GM12878 (cell line): ENCODE data around the gene CYP2J2. TPM values are rescaled to one million over a fixed set of nuclear protein-coding genes. Genes with fewer than 3 reads are reported as not detected.
"Not testable (repeated sequence)": the region's sequence is repeated elsewhere in the genome, so short reads cannot be mapped to it uniquely, and the experiment has no call there.

Source experiments
- ATAC-seq: fragments of 200-7000 bp; cut with Tn5 transposase; 3 replicates; pipeline ENCODE4 v1.9.1; 2020; ENCODE audit warnings: mild to moderate bottlenecking, moderate library complexity
- BruUV-seq: library from RNA; stranded (reverse); fragments of 400-500 nt; replicated peaks from 2 replicates; lab custom pipeline; 2021; lab: Mats Ljungman, UMichigan
- CTCF ChIA-PET: fragments of 300-600 bp; sonication (Branson Sonifier 250); formaldehyde crosslinking; extraction: SDS; loops from one replicate; lab custom pipeline; 2021; ENCODE audit warnings: inconsistent platforms; lab: Yijun Ruan, JAX
- POLR2A ChIA-PET: fragments of 350-600 bp; formaldehyde crosslinking; extraction: SDS; loops from one replicate; lab custom pipeline; 2021; ENCODE audit warnings: inconsistent platforms; lab: Charles Lee
- RAD21 ChIA-PET: fragments of 300-600 bp; sonication (Branson Sonifier 250); formaldehyde crosslinking; loops from one replicate; lab custom pipeline; 2023; ENCODE audit warnings: antibody characterized with exemption; ENCODE audit not compliant: unreplicated experiment; lab: Charles Lee
- SMC1A ChIA-PET: fragments of 300-600 bp; sonication (Branson Sonifier 250); formaldehyde crosslinking; loops from one replicate; lab custom pipeline; 2023; ENCODE audit not compliant: unreplicated experiment, uncharacterized antibody; lab: Charles Lee
- DNase-seq: peaks from one replicate; pipeline ENCODE4 v3.0.0-alpha.2; 2011; ENCODE audit warnings: low read depth, low spot score
- FAIRE-seq: peaks from 3 replicates; lab custom pipeline; 2011; peaks lifted over from hg19 to GRCh38; lab: Jason Lieb, UNC
- H2AFZ ChIP-seq: 2 replicates; pipeline ENCODE4 v1.6.0; 2011; ENCODE audit warnings: low read depth, low read length, control low read depth; ENCODE audit not compliant: control insufficient read depth
- H3K27ac ChIP-seq: 2 replicates; pipeline ENCODE4 v1.5.1; 2011; ENCODE audit warnings: control low read depth; ENCODE audit not compliant: control insufficient read depth, insufficient read depth
- H3K27me3 ChIP-seq, 2 experiments: replicated peaks in 1 of 2; 2 replicates each; pipeline versions ENCODE4 v1.6.0 to v1.6.1; 2011; ENCODE audit warnings: low read length in 1 of 2; ENCODE audit not compliant: control insufficient read depth in 2 of 2, insufficient read depth in 2 of 2
- H3K36me3 ChIP-seq, 2 experiments: 2 replicates each; pipeline ENCODE4 v1.5.1; 2011; ENCODE audit warnings: low read length in 1 of 2; ENCODE audit not compliant: control insufficient read depth in 2 of 2, insufficient read depth in 2 of 2
- H3K4me1 ChIP-seq: 2 replicates; pipeline ENCODE4 v1.6.1; 2011; ENCODE audit warnings: mild to moderate bottlenecking, low read length, moderate library complexity, mixed read lengths; ENCODE audit not compliant: control insufficient read depth, insufficient read depth
- H3K4me2 ChIP-seq: 2 replicates; pipeline ENCODE4 v1.6.0; 2011; ENCODE audit warnings: control low read depth; ENCODE audit not compliant: control insufficient read depth, insufficient read depth
- H3K4me3 ChIP-seq: fragments of 200-600 bp; sonication (generic); 2 replicates; pipeline ENCODE4 v1.5.1; 2016
- H3K79me2 ChIP-seq: 2 replicates; pipeline ENCODE4 v1.6.0; 2011; ENCODE audit warnings: low read length; ENCODE audit not compliant: control insufficient read depth, insufficient read depth
- H3K9ac ChIP-seq: 2 replicates; pipeline ENCODE4 v1.8.0; 2011; ENCODE audit warnings: low read length, control low read depth, mixed read lengths; ENCODE audit not compliant: control insufficient read depth, insufficient read depth
- H3K9me3 ChIP-seq: replicated peaks from 3 replicates; pipeline ENCODE4 v1.5.1; 2011; ENCODE audit warnings: mild to moderate bottlenecking, low read length; ENCODE audit not compliant: control insufficient read depth, insufficient read depth
- H4K20me1 ChIP-seq: 2 replicates; pipeline ENCODE4 v1.6.0; 2011; ENCODE audit not compliant: control insufficient read depth, insufficient read depth
- BACH1 ChIP-seq: fragments of 450-650 bp; IDR thresholded peaks from 2 replicates; pipeline ENCODE4 v1.6.1; 2017; ENCODE audit warnings: mild to moderate bottlenecking, borderline replicate concordance
- CHD1 ChIP-seq: IDR thresholded peaks from 2 replicates; pipeline ENCODE4 v1.6.1; 2012; ENCODE audit warnings: low read depth, low read length, improper control_type of control experiment
- EP300 ChIP-seq, 2 experiments: fragments of 150-350 bp in 1 of 2; IDR thresholded peaks; 2 replicates each; pipeline ENCODE4 v1.6.1; 2011 to 2012; ENCODE audit warnings: low read depth in 2 of 2, low read length in 2 of 2, borderline replicate concordance in 1 of 2, improper control_type of control experiment in 1 of 2, inconsistent platforms in 1 of 2; ENCODE audit not compliant: control insufficient read depth in 1 of 2
- HCFC1 ChIP-seq: fragments of 150-350 bp; IDR thresholded peaks from 2 replicates; pipeline ENCODE4 v1.6.1; 2014; ENCODE audit warnings: low read length
- IKZF1 ChIP-seq: fragments of 450-650 bp; conservative IDR thresholded peaks from 2 replicates; pipeline ENCODE4 v1.6.1; 2017; ENCODE audit warnings: antibody characterized with exemption, mild to moderate bottlenecking
- NBN ChIP-seq: fragments of 450-650 bp; IDR thresholded peaks from 2 replicates; pipeline ENCODE4 v1.6.1; 2016
- RAD21 ChIP-seq: IDR thresholded peaks from 2 replicates; pipeline ENCODE4 v1.6.1; 2011; ENCODE audit warnings: mild to moderate bottlenecking, low read depth, low read length, moderate library complexity; ENCODE audit not compliant: insufficient read depth
- SP1 ChIP-seq: IDR thresholded peaks from one replicate; pipeline ENCODE4 v1.6.1; 2011; ENCODE audit warnings: low read depth, low read length
- SPI1 ChIP-seq: IDR thresholded peaks from 2 replicates; pipeline ENCODE4 v1.6.1; 2011; ENCODE audit warnings: low read depth, mild to moderate bottlenecking, low read length, moderate library complexity, borderline replicate concordance; ENCODE audit not compliant: insufficient read depth
- TBL1XR1 ChIP-seq: IDR thresholded peaks from 2 replicates; pipeline ENCODE4 v1.6.1; 2012; ENCODE audit warnings: low read depth, low read length, improper control_type of control experiment
- WRNIP1 ChIP-seq: IDR thresholded peaks from 2 replicates; pipeline ENCODE4 v1.6.1; 2011; ENCODE audit warnings: low read depth, low read length, improper control_type of control experiment, borderline replicate concordance
- ZZZ3 ChIP-seq: IDR thresholded peaks from 2 replicates; pipeline ENCODE4 v1.6.1; 2011; ENCODE audit warnings: low read depth; ENCODE audit not compliant: control insufficient read depth, insufficient read length
- WGBS: methylation state at CpG from one replicate; pipeline ENCODE4 v1.1.6; 2016; ENCODE audit warnings: low lambda C conversion rate; ENCODE audit not compliant: insufficient replicate concordance, insufficient coverage; ENCODE audit errors: missing lambda C conversion rate; 5-methylcytosine and 5-hydroxymethylcytosine counted together
- in situ Hi-C: fragments of 300-500 bp; cut with MboI; formaldehyde crosslinking; loops from 9 replicates; pipeline ENCODE4 v1.14.3; 2018; ENCODE audit warnings: mixed read lengths
- intact Hi-C: fragments of 100-400 bp; cut with micrococcal nuclease; formaldehyde crosslinking; loops from one replicate; pipeline ENCODE4 v1.14.2; 2022; ENCODE audit not compliant: unreplicated experiment
- polyA plus RNA-seq, 11 experiments: library from polyadenylated mRNA; depleted of rRNA in 4 of 11; unstranded in 6 of 11; stranded (reverse) in 5 of 11; fragments of >200 nt; fragmentation: Nextera tagmentation in 4 of 11; fragmentation: Illumina TruSeq in 1 of 11; extraction: Ambion mirVana in 4 of 11; extraction: Trizol in 1 of 11; gene quantifications; 1 replicate in 1 of 11; 2 replicates in 10 of 11; pipeline versions ENCODE4 v1.2.1 to v1.2.3, GENCODE V29; 2011 to 2016; ENCODE audit warnings: inconsistent platforms in 2 of 11, missing spikeins in 2 of 11, low read depth in 1 of 11
- total RNA-seq, 4 experiments: library from RNA; depleted of rRNA in 3 of 4; stranded (reverse); fragments of >200 nt in 3 of 4; fragmentation: Illumina TruSeq in 1 of 4; extraction: Trizol in 1 of 4; gene quantifications; 2 replicates each; pipeline versions ENCODE4 v1.2.1 to v1.2.3, GENCODE V29; 2013 to 2021
- TF ChIP-seq, protein P1 (sequence below): fragments of 450-650 bp; IDR thresholded peaks from 2 replicates; pipeline ENCODE4 v1.6.1; 2017; ENCODE audit warnings: mild to moderate bottlenecking, low read depth, inconsistent platforms; ENCODE audit not compliant: poor library complexity, severe bottlenecking

CYP2J2 gene
- total and polyA plus RNA-seq, 10 of the 15 experiments (the other 5 are each of a cell fraction or from before 2014, with no cell fraction given) = 0.06 to 0.34 (median 0.10) TPM; not detected in 3

DNA sequence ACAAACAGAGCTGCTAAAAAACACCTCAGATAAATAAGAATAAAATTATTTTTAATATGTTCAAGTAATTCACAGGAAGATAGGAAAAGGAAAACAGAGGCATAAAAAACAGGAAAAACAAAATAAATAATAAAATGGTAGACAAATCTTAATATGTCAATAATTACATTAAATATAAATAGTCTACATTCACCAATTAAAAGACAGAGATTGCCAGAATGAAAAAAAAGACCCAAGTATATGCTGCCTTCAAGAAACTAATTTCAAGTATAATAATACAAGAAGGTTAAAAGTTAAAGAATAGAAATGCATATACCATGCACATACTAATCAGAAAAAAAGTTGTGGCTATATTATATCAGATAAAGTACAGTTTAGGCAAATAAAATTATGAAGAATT, 1.9 kb downstream of the CYP2J2 start:
- TF ChIP-seq HCFC1 = no peak
- TF ChIP-seq SPI1 = no peak
- no peak for TF ChIP-seq CHD1
- TF ChIP-seq SP1 = no peak
- TF ChIP-seq WRNIP1 = no peak
- TF ChIP-seq ZZZ3 = no peak
- TF ChIP-seq TBL1XR1 = no peak
- TF ChIP-seq IKZF1 = no peak
- no peak for TF ChIP-seq EP300 (IDR thresholded peaks at IDR 0.05; ENCODE audit: borderline replicate concordance in 1 of 2, control insufficient read depth in 1 of 2, low read depth in 2 of 2, low read length in 2 of 2)
- TF ChIP-seq BACH1 = no peak
- TF ChIP-seq RAD21 = no peak
- TF ChIP-seq, protein P1, sequence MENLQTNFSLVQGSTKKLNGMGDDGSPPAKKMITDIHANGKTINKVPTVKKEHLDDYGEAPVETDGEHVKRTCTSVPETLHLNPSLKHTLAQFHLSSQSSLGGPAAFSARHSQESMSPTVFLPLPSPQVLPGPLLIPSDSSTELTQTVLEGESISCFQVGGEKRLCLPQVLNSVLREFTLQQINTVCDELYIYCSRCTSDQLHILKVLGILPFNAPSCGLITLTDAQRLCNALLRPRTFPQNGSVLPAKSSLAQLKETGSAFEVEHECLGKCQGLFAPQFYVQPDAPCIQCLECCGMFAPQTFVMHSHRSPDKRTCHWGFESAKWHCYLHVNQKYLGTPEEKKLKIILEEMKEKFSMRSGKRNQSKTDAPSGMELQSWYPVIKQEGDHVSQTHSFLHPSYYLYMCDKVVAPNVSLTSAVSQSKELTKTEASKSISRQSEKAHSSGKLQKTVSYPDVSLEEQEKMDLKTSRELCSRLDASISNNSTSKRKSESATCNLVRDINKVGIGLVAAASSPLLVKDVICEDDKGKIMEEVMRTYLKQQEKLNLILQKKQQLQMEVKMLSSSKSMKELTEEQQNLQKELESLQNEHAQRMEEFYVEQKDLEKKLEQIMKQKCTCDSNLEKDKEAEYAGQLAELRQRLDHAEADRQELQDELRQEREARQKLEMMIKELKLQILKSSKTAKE = no peak
- TF ChIP-seq NBN = no peak
- intact Hi-C loops = no loop called here
- no peak for DNase-seq
- no peak for FAIRE-seq
- H4K20me1 ChIP-seq = no peaks in the 10 kb centered on the region
- H3K9me3 ChIP-seq = peaks cover 2% of the 10 kb centered on the region; the same call in 2 of the 3 replicates
- no peak for ATAC-seq
- H3K4me1 ChIP-seq = no peaks in the 10 kb centered on the region
- H3K79me2 ChIP-seq = no peaks in the 10 kb centered on the region
- in situ Hi-C loops = no loop called here
- H3K27me3 ChIP-seq = peaks cover 0 to 8% of the 10 kb centered on the region in 2 experiments; a peak in 3 of 4 replicates
- SMC1A ChIA-PET = interaction anchor here (1.0 kb wide), 1 partner anchor 22 kb away, joined by 4 read pairs; no protein-coding TSS in a partner anchor
- CTCF ChIA-PET = no interaction called here
- no peak overlapping the region for H3K4me3 ChIP-seq
- H3K9ac ChIP-seq = no peak overlapping the region
- no TSS peak for BruUV-seq
- H3K27ac ChIP-seq = no peak overlapping the region
- no peak overlapping the region for H3K4me2 ChIP-seq
- H3K36me3 ChIP-seq = no peaks in the 10 kb centered on the region
- RAD21 ChIA-PET = no interaction called here
- POLR2A ChIA-PET = no interaction called here
- H2AFZ ChIP-seq = no peak overlapping the region

DNA sequence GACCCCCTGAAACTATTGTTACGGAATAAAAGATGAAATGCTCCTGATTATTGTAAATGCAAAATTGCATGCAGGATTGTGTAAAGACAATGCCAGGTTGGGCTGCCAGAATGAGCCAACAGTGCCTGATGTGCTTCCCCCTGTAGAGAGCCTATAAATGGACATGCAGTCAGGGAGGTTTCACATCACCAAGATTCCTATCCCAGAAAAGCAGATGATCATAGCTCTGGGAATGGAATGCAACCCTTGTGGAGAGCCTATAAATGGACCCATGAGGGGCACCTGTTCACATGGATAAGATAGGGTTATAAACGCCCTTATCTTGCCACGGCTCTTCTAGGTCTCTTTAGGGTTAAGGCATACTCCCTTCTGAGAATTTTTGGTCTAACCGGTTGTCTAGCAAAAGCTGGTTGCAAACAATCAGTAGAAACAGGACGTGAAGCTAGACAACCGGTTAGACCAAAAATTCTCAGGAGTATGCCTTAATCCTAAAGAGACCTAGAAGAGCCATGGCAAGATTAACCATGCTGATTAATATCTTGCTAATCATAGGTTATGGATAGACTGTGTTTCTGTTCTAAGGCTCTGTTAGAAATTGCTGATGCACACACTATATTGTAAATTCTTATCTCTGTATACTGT, 5.2 kb downstream of the CYP2J2 start:
- CTCF ChIA-PET, H3K4me2 ChIP-seq, H4K20me1 ChIP-seq, BruUV-seq, H3K4me1 ChIP-seq, ATAC-seq, RAD21 ChIA-PET, H3K36me3 ChIP-seq, H3K27ac ChIP-seq, H3K79me2 ChIP-seq, POLR2A ChIA-PET, H2AFZ ChIP-seq, FAIRE-seq, H3K9me3 ChIP-seq, DNase-seq, intact Hi-C loops, in situ Hi-C loops, H3K27me3 ChIP-seq, H3K4me3 ChIP-seq, H3K9ac ChIP-seq, SMC1A ChIA-PET: not testable (repeated sequence)
- 55% methylated on average over 6 of the region's 6 CpGs for WGBS
